ENCODE data around the gene PDZRN4.

GRCh38 chr12:41193311-41193710 lies 5.2 kb downstream of the PDZRN4 start:
- TF ChIP-seq EZH2phosphoT487 (conservative IDR thresholded peaks at IDR 0.05; ENCODE audit: low read length), result no peak
- TF ChIP-seq CTCF (IDR thresholded peaks at IDR 0.05; ENCODE audit: insufficient read depth, low read length, poor library complexity, severe bottlenecking), result no peak
